H1 (cell line): ENCODE measurements around the gene ASTN2.

Experiments used
- CTCF ChIP-seq, 3 experiments: IDR thresholded peaks; 1 replicate in 2 of 3; 2 replicates in 1 of 3; pipeline versions ENCODE4 v1.5.1 to v1.6.1; 2011; ENCODE audit warnings: low read length in 3 of 3, mild to moderate bottlenecking in 3 of 3, inconsistent platforms in 2 of 3, low read depth in 1 of 3, moderate library complexity in 1 of 3; ENCODE audit not compliant: insufficient read depth in 1 of 3; ENCODE audit errors: control extremely low read depth in 1 of 3
- EZH2 ChIP-seq: fragments of 200-600 bp; sonication (generic); IDR thresholded peaks from 2 replicates; pipeline ENCODE4 v1.7.1; 2012; ENCODE audit warnings: low read depth, mild to moderate bottlenecking, moderate library complexity, low read length, inconsistent platforms; ENCODE audit not compliant: severe bottlenecking
- RAD21 ChIP-seq, 2 experiments: IDR thresholded peaks in 1 of 2; conservative IDR thresholded peaks in 1 of 2; 2 replicates each; pipeline ENCODE4 v1.6.1; 2011; ENCODE audit warnings: low read depth in 2 of 2, low read length in 2 of 2, improper control_type of control experiment in 1 of 2, inconsistent platforms in 1 of 2, mild to moderate bottlenecking in 1 of 2, moderate library complexity in 1 of 2
- SIN3A ChIP-seq, 2 experiments: IDR thresholded peaks in 1 of 2; conservative IDR thresholded peaks in 1 of 2; 2 replicates each; pipeline ENCODE4 v1.6.1; 2011 to 2012; ENCODE audit warnings: low read length in 2 of 2, improper control_type of control experiment in 1 of 2, low read depth in 1 of 2, mild to moderate bottlenecking in 1 of 2
- SRF ChIP-seq: IDR thresholded peaks from 2 replicates; pipeline ENCODE4 v1.6.1; 2011; ENCODE audit warnings: mild to moderate bottlenecking, low read depth, low read length, moderate library complexity

GRCh38 chr9:117073071-117073470 lies 341.8 kb downstream of the ASTN2 start:
- TF ChIP-seq EZH2 = no peak
- no peak for TF ChIP-seq SIN3A (conservative IDR thresholded peaks at IDR 0.05 in 1 of 2, IDR thresholded peaks at IDR 0.05 in 1 of 2; ENCODE audit: low read depth in 1 of 2, low read length in 2 of 2)
- TF ChIP-seq RAD21 (IDR thresholded peaks at IDR 0.05 in 1 of 2, conservative IDR thresholded peaks at IDR 0.05 in 1 of 2; ENCODE audit: low read depth in 2 of 2, low read length in 2 of 2) = no peak
- TF ChIP-seq SRF = no peak
- peak in 1 of 3 experiments; percentile 9; a peak in 1 of 4 replicates for TF ChIP-seq CTCF (IDR thresholded peaks at IDR 0.05; ENCODE audit: control extremely low read depth in 1 of 3, insufficient read depth in 1 of 3, low read depth in 1 of 3, low read length in 3 of 3)
